Inferior parietal cortex (tissue), 1 donor: ENCODE data around the gene TSHZ1.

Experiments
- DNase-seq: peaks from one replicate; pipeline ENCODE4 v3.0.0-alpha.2; 2016; ENCODE audit errors: extremely low spot score

The TSHZ1 gene, protein sequence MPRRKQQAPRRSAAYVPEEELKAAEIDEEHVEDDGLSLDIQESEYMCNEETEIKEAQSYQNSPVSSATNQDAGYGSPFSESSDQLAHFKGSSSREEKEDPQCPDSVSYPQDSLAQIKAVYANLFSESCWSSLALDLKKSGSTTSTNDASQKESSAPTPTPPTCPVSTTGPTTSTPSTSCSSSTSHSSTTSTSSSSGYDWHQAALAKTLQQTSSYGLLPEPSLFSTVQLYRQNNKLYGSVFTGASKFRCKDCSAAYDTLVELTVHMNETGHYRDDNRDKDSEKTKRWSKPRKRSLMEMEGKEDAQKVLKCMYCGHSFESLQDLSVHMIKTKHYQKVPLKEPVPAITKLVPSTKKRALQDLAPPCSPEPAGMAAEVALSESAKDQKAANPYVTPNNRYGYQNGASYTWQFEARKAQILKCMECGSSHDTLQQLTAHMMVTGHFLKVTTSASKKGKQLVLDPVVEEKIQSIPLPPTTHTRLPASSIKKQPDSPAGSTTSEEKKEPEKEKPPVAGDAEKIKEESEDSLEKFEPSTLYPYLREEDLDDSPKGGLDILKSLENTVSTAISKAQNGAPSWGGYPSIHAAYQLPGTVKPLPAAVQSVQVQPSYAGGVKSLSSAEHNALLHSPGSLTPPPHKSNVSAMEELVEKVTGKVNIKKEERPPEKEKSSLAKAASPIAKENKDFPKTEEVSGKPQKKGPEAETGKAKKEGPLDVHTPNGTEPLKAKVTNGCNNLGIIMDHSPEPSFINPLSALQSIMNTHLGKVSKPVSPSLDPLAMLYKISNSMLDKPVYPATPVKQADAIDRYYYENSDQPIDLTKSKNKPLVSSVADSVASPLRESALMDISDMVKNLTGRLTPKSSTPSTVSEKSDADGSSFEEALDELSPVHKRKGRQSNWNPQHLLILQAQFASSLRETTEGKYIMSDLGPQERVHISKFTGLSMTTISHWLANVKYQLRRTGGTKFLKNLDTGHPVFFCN (N-terminal part only)

DNA sequence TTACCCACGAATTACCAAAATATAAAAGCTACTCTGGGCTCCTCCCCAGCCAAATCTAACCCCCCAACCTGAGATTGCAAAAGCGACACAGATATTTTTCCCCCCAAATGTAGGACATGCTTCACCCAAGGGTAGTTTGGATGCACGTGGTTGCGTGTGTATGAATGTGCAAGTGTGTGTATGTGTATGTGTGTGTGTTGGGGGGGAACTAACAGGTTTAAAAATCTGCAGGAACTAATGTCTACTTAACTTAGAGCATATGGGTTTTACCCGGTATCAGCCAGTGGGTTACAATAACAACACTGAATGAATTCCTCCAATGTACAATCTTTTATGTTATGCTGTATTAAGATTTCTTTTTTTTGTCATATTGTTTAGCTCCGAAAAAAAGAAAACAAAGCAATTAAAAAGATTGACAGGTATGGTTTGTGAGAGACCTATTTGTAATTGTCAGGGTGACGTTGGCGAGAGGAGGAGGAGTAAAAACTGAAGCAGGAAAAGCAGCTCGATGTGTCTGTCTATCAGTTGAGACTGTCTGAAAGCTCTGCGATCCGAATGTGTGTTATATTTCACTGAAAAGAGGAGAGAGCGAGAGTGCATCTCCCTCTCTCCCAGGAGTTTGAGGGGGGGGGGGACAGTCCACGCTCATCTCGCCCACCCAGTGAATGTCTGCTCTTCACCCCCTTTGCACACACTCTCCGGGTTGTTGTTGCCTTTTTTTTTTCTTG, at the start of gene TSHZ1:
TSHZ1 (plus strand) TSS at position 524 of the 728 bp plus-strand sequence. CDS start 1,080 bp downstream, outside the sequence.
- peak; percentile 77 for DNase-seq

DNA sequence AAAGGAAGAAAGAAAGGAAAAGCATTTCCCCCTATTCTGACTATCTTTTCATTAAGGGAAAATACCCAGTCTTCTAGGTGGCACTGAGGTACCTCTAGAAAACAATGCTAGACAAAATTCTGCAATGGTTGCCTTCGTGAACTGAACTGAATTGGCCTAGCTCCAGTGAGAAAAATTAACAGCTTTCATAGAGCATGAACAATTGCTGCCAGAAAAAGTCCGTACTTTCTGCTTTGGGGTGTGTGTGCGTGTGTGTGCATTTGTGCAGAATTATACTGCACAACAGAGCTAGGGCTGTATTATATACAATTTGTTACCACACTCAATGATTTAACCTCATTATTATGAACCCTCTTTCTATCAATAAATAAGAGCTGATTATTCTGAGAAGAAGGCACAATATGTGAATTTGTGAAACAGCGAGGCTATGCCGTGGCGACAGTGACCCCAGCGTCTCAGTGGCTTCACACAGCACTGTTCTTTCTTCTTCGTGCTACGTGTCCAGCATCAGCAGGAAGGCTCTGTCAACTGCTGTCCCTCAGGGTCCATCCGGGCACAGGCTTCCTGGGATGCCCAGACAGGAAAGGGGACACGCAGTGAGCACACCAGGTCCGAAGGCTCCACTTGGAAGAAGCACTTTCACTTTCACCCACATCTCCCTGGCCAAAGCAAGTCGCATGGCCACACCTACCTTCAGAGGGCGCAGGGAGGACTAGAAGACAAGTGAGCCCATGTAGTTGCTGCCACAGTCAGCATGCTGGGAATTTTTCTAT, 49.2 kb upstream of the TSHZ1 start:
- no peak for DNase-seq

DNA sequence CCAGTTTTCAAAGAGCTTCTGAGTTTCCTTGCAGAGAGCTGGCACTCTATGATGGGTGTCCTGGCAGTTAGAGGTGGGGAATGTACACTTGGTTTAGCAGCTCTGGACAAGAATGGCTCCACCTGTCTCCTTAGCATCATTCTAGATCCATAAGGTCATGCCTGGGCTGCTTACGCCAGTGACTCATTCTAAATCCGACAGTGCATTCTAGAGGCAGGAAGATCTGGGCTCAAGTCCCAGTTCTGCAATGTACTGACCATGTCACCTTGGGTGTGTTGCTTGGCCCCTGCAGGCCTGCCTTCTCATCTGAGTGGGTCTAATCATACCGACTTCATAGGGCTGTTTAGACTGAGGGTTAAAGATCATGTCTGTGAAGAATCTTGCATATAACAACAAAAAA, 48.1 kb upstream of the TSHZ1 start:
- DNase-seq = no peak

DNA sequence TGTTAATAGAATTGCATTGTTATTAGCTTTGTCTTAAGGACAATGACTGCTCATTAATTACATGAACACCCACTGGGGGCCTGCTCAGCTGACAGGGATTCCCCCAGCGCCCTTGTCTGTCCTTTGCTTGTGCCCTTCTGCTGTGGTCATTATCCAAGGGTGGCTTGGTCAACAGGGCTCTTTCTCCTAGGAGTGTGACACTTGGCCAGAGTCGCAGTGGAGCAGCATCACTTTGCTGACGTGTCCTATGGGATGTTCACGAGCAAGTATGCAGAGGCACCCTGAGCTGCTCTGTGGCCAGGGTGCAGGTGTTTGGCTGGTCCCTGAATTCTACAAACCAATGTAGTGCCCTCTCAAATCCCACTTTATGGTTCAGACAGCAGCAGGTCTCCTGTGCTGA, 47.6 kb upstream of the TSHZ1 start:
- DNase-seq = no peak

DNA sequence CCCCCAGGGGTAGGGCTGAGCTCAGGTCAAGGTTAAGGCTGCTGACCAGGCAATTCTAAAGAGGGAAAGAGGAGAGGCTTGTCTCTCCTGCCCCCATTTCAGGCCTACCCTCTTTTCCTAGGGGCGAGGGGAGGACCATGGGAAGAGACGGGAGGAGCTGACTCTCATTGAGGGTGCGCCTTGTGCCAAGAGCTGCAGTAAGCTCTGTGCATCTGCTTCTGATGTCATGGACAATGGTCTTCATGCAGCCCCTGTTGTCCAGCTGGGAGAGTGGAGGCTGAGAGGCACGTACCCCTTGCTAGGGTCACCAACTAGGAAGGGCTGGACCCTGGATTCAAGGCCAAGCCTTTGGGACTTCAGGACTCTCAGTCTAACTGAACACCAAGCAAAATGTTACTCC, 46.9 kb upstream of the TSHZ1 start:
- DNase-seq = no peak

DNA sequence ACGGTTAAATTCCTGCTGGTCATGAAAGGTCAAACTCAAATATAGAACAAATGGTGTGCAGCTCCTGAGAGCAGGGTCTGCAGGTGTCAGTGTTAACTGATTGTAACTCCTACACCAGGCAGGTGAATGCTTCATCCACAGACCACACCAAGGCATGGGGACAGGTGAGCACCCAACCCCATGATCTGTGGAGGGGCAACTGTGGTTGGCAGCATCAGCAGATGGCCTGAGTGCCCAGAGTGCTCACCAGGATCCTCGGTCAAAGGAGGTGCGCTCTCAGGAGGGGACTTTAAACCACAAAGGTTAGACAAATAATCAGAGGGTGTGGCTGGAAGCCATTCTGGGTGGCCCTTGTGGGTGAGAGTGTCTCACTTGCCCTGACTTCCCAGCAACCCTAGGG, 46.1 kb upstream of the TSHZ1 start:
- DNase-seq = no peak

DNA sequence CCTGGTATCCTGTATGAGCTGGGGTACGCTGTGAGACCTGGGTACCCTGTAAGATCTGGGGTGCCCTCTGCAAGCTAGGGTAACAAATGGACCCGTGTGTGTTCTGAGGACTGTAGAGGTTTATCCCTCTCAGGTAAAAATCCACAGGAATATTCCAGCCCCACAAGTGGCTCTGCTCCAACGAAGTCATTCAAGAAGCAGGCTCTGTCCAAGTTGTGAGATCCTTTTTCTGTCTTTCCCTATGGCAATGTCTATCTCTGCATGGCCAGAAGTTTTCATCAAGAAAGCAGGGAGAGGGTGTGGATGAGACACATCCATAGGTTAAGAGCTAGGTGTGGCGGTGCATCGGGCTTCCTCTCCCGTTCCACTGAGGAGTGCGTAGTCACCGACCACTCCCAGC, 44.7 kb upstream of the TSHZ1 start:
- DNase-seq = no peak

DNA sequence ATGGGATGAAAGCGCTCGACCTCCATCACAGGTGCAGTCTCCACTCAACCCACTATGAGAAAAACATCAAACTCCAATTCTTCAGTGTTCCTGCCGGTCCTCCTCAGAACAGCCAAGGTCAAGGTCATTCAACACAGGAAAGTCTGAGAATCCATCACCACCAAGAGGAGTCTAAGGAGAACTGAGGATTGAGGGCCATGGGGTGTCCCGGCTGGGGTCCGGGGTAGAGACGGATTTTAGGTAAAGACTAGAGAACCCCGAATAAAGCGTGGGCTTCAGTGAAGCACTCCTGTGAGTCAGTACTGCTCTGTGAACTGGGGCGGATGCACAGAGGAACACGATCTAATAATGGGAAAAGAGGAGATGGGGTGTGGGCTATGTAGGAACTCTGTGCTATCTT, 43.5 kb upstream of the TSHZ1 start:
- DNase-seq = no peak

DNA sequence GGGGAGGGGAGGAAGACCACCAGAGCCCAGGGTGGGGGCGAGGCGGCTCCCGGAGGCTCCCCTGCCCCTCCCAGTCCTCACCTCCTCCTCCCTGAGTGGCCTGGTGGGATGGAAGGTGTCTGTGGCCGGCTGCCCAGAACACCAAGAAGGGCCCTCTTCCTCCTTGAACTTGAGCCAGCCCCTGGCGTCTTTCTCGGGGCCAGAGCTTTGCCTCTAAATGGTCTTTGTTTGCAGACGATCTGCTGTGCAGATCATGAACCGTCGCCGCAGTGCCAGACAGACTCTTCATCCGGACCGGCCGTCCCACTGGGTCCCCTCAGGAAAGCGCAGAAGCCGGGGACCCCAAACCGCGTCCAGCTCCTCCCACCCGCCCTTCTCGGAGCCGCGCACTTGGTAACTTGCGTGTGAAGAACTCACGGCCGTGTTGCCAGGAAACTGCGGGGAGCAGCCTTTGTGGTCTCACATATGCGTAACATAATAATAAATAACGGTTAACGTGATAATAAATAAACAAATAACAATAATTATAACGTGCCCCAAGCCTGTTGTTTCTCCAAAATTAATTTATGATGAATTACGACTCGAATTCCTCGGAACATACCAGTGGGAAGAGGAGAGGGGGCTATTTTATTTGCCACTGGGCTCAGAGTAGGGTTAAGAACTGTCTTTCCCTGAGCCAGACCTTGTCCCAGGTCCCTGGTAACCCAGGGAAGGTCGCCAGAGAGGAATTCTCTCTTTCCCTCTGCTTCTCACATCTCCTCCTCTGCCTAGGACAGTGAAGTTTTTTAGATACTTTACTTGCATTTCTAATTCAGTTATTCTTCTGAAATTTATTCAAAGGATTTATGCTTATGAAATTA, 42.6 kb upstream of the TSHZ1 start:
- DNase-seq = no peak

DNA sequence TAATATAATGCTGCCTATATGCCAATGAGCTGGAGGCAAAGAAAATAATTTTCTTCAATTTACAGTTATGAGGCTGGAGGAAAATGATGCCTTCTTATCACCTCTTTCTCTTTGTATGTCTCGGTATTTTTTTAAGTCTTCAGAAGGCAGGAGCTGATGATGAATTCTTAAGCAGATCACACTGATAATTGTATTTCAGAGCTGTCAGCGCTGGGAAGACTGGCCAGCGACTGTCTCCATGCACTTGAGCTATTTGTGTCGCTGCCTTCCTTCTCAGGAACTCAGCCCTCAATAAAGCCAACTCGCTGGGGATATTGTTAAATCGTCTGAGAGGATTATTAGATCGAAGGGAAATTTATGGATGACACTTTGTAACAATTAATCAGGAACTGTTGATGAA, 42.0 kb upstream of the TSHZ1 start:
- no peak for DNase-seq

DNA sequence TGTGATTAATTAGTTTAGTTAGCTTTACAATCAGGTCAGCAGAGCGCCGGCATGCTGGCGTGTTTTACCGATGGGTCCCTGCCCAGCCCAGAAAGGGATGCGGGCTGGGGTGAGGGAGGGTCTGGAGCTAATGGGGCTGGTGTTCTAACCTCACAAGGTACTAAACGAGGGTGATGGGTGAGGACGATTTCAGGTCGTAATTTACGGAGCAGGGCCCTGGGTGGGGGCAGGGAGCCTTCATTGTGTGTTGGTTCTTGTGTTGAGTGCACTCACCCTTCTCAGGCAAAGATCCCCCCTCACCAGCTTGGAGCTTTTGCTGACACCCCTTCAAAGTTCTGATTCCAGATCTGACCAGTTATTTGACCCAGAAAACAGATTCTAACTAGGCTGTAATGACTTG, 41.2 kb upstream of the TSHZ1 start:
- DNase-seq = no peak

DNA sequence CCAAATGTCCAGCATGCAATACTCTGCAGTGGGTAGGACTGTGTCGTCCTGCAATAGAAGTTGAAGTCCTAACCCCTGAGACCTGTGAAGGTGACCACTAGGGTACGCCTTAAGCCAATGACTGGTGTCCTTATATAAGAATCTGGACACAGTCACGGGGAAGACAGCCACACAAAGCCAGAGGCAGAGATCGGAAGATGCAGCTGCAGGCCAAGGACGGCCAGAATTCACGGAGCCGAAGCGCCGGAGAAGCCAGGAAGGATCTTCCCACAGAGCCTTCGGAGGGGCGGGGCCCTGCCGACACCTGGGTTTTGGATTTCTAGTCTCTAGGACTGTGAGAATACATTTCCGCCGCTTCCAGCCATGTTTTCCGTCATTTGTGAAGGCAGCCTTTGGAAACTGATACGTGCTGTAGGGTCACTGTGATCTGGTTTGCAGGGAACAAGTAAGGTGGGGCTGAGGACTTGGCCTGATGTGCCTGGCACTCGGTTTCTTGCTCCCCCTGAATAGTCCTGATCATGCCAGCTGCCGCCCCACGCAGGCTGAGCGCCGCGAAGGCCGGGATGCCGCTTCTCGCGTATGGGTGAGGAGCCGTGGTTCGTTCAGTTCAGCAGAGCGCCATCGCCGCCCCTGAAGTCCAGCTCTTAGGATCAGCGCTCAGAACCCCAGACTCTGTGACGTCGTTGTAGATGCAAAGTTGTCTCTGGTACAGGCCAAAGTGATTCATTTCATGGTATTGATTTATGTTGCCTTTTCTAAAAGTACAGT, 40.4 kb upstream of the TSHZ1 start:
- DNase-seq = no peak

DNA sequence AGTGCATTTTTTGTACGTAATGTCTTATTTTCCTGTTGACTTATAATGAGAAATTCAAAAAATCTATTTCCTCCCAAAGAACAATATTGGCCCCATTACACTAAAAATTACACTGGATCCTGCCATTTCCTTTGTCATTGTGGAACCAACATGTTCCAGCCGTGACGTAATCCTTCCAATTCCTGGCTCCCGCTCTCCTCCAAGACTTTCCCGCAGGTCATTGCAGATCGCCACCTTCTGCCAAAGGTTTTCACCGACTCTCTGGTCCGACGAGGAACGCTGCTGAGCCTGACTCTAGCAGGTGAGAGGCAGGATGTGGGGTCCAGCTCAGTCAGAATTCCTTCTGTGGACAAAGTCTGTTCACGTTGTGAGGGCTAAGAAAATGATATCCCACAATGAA, 39.7 kb upstream of the TSHZ1 start:
- no peak for DNase-seq

DNA sequence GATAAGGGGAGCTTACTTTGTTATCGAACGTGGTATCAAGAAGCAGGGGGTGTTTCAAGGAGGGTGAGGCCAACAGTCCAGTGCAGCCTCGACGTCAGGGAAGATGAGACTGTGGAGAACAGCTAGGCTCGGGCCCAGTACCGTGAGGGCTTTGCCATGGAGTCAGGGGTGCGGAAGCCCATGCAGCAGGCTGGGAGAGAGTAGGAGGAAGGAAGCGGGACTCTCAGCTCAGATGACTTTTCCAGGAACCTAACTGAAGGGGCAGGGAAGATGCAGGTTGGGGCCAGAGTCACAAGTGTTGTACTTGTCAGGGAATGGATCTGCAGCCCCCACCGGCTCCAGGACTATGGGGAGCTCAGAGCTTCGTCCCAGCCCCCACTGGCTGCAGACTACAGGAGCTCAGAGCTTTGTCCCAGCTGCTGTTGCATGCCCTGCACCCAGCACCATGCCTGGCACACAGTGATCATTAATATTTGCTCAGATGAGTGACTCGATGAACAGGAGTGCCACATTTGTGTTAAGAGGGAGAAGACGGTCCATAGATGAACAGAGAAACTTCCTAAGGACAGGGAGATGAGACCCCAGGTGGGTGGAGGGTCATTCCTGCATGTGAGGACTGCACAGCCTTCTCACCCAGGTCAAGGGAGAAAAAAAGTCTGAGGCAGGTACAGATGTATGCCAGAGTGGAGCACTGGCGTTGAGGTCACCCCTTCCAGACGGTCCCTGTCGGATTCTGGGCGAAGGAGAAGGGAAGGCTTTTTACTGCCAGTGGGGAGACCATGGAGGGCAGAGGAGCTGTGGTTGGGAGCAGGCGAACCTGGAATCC, 38.1 kb upstream of the TSHZ1 start:
- no peak for DNase-seq

DNA sequence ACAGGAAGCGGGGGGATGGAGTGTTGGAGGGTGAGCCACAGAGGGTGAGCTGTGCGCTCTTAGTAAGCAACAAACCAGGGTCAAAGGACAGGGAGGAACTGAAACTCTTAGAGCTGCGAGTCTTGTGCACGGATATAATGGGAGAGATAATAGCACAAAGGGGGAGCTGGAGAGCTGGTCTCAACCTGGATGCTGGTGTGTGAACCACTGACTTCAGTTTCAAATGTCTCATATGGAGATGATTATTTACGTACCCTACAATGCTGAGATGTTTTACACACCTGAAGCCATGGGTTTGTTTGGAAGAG, 37.5 kb upstream of the TSHZ1 start:
- no peak for DNase-seq

DNA sequence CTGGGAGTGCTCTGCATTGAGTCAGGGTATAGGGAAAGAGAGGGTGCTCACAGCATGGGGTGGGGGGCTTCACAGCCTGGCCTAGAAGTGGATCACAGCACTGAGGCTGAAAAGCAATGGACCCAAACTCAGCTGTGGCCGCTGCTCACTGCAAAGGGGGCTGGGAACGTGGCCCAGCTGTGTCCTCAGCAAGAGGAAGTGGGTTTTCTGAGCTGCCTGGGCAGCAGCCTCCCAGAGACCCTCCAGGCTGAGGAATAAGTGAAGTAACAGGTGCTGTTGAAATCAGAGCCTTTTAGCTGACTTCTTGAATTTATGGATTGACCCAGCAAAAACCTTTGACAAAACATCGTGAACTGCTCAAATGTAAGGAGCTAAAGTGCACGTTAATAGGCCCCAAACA, 36.9 kb upstream of the TSHZ1 start:
- no peak for DNase-seq

DNA sequence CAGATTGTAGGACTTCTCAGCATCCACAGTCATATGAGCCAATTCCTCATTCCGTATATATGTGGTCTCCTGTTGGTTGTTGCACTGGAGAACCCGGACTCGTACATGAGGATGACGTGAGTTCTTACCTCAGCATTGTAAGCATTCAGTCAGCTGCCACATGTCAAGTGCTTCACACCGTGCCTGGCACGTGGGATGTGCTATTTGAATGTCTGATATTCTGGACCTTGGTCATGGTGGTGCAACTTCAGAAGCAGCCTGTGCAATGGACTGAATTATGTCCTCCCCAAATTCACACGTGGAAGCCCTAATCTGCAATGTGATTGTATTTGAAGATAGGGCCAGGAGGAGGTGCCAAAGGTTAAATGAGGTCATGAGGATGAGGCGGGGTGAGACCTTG, 33.7 kb upstream of the TSHZ1 start:
- DNase-seq = no peak

DNA sequence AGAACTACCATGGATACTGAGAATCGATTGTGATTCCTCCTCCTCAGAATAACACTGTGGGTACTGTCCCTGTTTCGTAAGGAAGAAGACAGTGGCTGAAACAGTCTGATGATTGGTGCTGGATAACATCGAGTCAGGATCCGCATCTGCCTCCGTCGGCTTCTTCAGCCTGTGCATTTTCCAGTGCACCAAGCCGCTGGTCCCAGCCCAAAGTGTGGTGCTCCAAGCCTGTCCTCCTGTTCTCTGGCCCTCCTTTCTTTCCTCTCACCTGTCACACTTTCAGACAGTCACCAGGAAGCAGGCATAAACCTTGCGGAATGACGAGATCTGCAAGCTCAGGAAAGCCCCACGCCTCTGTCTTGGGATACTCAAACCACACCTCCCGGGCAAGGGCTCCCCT, 32.2 kb upstream of the TSHZ1 start:
- DNase-seq = no peak
